Suppressor macrophage (primary cell): ENCODE data around the gene SMAD3.

Experiments used
- DNase-seq, 4 experiments: peaks; one replicate each; pipeline ENCODE4 v3.0.0-alpha.2; 2020 to 2022

SMAD3 gene

GRCh38 chr15:67167091-67167490, 101.7 kb downstream of the SMAD3 start:
- no peak for DNase-seq

- DNase-seq = no peak
These were observed 103.3 kb downstream of the SMAD3 start for GRCh38 chr15:67168694-67169093.

DNA sequence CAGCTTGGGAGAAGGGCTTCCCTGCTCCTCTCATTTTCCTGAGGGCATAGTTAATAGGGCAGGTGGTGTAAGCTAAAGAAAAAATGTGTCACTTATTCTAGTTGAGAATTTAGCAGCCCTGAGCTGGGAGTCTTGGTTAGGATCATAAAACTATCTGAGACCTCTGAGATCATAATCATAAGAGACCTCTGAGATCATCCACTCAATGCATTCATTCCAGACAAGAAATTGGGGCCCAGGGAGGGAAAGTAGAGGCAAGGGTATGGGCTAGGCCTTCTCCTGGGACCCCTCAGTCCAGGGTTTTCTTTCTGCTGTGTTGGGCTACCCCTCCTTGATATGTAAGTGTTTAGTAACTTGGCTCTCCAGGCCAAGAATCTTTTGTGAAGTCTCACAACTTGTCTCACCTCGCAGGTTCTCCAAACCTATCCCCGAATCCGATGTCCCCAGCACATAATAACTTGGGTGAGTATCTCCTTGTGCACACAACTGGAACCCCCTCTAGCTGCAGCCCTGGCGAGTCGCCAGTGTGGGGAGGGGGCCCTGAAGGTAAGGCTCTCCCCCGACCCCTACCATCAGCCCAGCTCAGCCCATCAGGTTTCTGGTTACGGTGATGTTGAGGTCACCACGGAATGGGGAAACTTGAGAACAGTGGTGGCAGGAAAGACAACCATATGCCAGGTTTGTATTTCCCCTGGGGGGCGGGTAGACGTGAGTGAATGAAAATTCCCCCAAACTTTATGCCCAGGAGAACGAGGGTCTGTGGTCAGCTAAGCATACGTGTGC, 104.9 kb downstream of the SMAD3 start:
- no peak for DNase-seq

GRCh38 chr15:67171471-67171870, 106.1 kb downstream of the SMAD3 start:
- no peak for DNase-seq

DNA sequence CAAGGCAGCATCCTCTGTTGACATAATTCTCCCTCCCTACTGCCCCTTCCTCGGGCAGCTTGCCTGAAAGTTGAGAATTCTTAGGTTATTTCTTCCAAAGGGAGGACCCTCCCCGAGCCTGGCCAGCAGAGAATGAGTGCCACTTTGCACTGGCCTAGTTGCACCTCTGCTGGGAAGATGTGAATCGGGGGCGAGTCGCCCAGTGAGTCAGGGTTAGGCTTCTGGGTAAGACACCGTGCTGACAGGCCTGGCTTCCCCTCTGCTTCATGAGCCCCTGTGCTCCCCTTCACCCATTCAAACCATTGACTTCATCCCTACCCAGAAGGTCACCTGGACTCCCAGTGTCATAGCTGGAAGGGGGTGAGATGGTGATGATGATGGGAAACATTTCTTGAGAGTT, 106.8 kb downstream of the SMAD3 start:
- DNase-seq = no peak

GRCh38 chr15:67173005-67173404, 107.6 kb downstream of the SMAD3 start:
- no peak for DNase-seq

- DNase-seq = no peak
These were observed 108.4 kb downstream of the SMAD3 start for GRCh38 chr15:67173786-67174185.

- no peak for DNase-seq
These were observed 109.0 kb downstream of the SMAD3 start for GRCh38 chr15:67174446-67174845.

- DNase-seq = no peak
These were observed 109.6 kb downstream of the SMAD3 start for GRCh38 chr15:67174864-67175573.

- DNase-seq = peak; percentile 86 to 95 (median 93)
These were observed 110.3 kb downstream of the SMAD3 start for GRCh38 chr15:67175643-67176071.

DNA sequence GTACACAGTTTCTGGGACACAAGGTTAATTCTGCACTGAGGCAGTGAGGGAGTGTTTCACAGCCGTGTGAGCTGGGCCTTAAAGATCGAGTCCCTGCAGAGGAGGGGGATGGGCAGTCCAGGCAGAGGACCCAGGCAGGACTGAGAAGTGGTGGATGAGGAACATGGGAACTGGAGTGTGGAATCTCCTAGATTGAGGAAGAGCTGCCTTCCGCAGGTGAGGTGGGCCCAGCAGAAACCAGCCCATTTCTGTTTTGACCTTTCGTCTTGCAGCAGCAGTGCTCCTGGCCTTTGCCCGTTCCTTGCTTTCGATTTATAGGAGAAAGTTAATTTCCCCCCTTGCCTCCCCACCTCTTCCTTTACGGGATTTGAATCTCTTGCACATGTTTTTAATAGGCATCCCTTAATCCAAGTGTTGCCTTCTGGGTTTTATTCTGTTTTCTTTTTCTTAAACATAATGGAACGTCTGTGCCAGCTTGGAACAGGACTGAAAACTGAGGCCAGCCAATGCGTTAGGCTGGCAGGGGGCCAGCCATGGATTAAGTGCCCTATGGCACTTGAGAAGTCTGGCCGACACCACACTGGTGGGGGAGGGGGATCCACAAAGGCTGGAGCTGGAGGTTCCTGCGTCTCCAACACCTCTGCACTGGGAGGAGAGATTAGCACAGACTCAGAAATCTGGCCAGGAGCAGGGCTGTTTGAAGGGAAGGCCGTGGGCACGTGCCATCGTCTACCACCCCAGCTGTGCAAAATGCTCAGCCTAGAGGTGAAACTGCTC, 111.0 kb downstream of the SMAD3 start:
- DNase-seq = peak in 1 of 4 experiments; percentile 22

DNA sequence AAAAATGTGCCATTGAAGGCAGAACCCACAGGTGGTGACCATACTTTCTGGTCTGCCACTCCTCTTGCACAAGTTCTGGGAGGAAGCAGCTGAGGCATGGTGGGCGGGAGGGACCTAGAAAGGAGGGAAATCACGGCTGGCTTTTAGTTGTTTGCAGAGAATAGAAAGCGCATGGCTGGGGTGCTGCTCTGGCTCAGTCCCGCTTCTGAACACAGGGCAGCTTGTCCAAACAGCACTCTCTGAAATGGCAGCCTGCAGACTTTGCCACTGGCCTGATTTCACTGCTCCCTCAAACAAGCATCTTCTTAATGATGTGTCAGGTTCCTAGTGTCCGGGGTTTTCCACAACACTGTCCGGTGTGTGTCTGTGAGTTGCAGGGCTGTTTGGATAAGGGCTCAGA, 112.3 kb downstream of the SMAD3 start:
- DNase-seq = peak; percentile 68 to 80 (median 72)

DNA sequence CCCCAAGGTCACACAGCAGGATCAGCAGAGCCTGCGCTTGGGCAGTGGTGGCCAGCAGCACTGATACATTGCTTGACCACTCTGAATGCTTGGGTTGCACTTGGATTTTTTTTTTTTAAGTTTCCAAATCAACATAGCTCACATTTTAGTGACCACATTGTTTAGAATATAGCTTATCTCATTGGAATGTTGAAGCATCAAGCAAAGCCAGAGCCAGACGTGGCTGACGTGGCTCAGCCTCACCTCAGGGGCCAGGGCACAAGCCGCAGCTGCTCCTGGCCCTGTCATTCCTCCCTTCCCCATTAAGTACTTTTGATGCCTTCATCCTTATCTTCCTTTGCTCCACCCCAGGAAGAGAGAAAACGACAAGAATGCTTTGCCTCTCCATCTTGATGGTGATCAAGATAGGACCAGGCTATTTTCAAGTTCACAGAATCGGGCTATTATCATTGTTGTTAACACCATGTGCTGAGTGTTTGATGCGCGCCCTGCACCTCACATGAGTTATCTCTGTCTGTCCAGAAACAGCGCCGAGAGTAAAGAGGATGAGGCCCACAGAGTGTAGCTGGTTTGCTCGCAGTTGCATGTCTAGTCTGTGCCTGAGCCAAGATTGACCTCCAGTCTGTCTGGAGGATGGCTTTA, 113.3 kb downstream of the SMAD3 start:
- no peak for DNase-seq

- DNase-seq = peak in 2 of 4 experiments; percentile 25 to 40
These were observed 114.1 kb downstream of the SMAD3 start for GRCh38 chr15:67179411-67179995.

DNA sequence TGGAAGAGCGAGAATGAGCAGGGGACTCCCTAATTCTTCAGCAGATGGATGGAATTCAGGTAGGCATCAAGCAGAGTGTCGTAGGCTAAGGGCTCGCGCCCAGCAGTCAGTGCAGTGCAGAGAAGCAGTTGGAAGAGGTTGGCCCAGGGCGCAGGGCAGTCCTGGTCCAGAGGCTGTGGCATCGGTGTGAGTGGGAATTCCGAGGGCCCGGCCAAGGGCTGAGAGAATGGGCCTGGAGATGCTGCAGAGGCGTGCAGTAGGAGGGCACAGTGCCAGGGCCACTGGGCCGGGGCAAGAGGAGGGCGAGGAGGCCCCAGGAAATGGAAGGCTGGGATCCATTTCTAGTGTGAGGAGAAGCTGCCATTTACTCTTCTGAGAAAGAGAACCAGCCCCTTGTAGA, 114.6 kb downstream of the SMAD3 start:
- DNase-seq = no peak

DNA sequence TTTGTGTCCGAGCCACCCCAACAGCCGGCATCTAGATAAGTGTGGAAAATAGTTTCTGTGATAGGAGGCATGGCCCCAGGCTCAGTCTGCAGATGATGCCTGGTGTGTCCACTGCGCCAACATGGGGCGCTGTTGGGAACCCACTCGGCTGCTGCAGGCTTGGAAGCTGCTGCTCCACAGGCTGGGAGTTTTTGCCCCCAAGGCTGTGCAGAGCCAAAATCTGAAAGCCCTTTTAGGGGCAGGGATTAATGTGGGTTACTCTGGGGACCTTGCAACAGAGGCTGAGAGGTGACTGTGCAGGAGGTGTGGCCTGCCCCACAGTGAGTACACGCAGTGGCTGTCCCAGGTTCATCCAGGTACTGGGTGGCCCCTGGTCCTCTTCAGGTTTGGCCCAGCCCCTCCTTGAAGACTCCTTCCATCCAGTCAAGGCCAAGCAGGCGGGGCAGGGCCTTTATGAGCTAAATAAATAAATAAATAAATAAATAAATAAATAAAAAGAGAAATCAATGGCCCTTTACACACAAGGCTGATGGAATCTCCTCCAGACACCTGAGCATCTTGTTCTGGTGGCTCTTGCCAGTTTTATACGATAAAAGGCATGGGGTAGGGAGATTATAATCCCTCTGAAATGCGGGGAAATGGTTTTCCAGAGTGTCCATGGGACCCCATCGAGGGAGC, 115.3 kb downstream of the SMAD3 start:
- no peak for DNase-seq

- DNase-seq = no peak
These were observed 115.8 kb downstream of the SMAD3 start for GRCh38 chr15:67181221-67181639.

- no peak for DNase-seq
These were observed 118.2 kb downstream of the SMAD3 start for GRCh38 chr15:67183443-67184169.

DNA sequence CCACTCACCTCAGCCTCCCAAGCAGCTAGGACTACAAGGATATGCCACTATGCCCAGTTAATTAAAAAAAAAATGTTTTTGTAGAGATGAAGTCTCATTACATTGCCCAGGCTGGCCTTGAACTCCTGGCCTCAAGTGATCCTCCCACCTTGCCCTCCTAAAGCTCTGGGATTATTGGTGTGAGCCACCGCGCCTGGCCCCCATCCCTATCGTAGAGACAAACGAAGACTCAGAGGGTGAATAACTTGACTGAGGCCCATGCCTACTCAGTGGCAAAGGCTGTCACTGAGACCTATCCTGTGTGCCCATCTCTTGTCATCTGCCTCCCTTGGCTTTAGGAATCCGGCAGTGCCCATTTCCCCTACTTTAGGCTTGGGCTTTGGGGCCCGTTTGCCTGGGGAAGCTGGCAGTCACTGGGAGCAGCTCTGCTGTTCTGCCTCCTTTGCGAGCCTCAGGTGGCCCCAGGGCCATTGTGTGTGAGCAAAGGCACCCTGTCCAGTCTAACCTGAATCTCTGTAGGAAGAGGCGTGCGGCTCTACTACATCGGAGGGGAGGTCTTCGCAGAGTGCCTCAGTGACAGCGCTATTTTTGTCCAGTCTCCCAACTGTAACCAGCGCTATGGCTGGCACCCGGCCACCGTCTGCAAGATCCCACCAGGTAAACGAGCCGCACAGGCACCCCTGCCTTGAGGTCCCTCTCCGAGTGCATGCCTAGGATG, 119.0 kb downstream of the SMAD3 start:
- DNase-seq = no peak

- no peak for DNase-seq
These were observed 119.6 kb downstream of the SMAD3 start for GRCh38 chr15:67185051-67185450.
